ENCODE results near the gene PLLP. TPM values are rescaled to one million over a fixed set of nuclear protein-coding genes. Genes with fewer than 3 reads are reported as not detected.
"Not testable (repeated sequence)": the region's sequence is repeated elsewhere in the genome, so short reads cannot be mapped to it uniquely, and the experiment has no call there.

Gene PLLP
- polyA plus RNA-seq, 1 donor (not counting 4 experiments of a cell fraction or from before 2014, with no cell fraction given) = 8.7 TPM

GRCh38 chr16:57270221-57271062 lies 14.0 kb downstream of the PLLP start:
- H3K9ac ChIP-seq (ENCODE audit: control insufficient read depth, extremely low read depth, insufficient read depth, low read length) = no peak overlapping the region
- TF ChIP-seq EZH2 (IDR thresholded peaks at IDR 0.05; ENCODE audit: low read length) (no peak), CTCF (optimal IDR thresholded peaks at IDR 0.05 in 1 of 3, IDR thresholded peaks at IDR 0.05 in 1 of 3, conservative IDR thresholded peaks at IDR 0.05 in 1 of 3; ENCODE audit: extremely low read depth in 1 of 3, insufficient read depth in 2 of 3, low read length in 3 of 3) (no peak)
- no peak overlapping the region for H3K4me3 ChIP-seq (ENCODE audit: control insufficient read depth in 2 of 3, extremely low read depth in 1 of 3, insufficient read depth in 2 of 3, low read depth in 1 of 3, low read length in 3 of 3)
- no peak overlapping the region for H2AFZ ChIP-seq (ENCODE audit: control insufficient read depth, low read length)
- H4K20me1 ChIP-seq (ENCODE audit: control insufficient read depth, extremely low read depth, insufficient read depth, low read length) = no peaks in the 10 kb centered on the region
- no peaks in the 10 kb centered on the region for H3K79me2 ChIP-seq (ENCODE audit: control insufficient read depth, insufficient read depth, low read length)
- FAIRE-seq = no peak
- no peaks in the 10 kb centered on the region for H3K9me1 ChIP-seq (ENCODE audit: control insufficient read depth, extremely low read depth, insufficient read depth, low read length)
- DNase-seq (ENCODE audit: low read depth, low spot score) = no peak
- no peak overlapping the region for H3K27ac ChIP-seq (ENCODE audit: control insufficient read depth, insufficient read depth, low read length)
- peaks cover 24% of the 10 kb centered on the region for H3K4me1 ChIP-seq (ENCODE audit: control insufficient read depth, extremely low read depth, insufficient read depth, low read length)
- no peaks in the 10 kb centered on the region for H3K9me3 ChIP-seq (ENCODE audit: control insufficient read depth, low read depth, low read length)
- H3K27me3 ChIP-seq (ENCODE audit: control insufficient read depth, extremely low read depth, insufficient read depth, low read length) = no peaks in the 10 kb centered on the region
- no peak overlapping the region for H3K4me2 ChIP-seq (ENCODE audit: control insufficient read depth, extremely low read depth, insufficient read depth, low read depth, low read length)
- dilution Hi-C loops (cut with MboI; ENCODE audit: extremely low pct_ligation_motif_present, low sequenced_read_pairs) = no loop called here
- no peaks in the 10 kb centered on the region for H3K36me3 ChIP-seq (ENCODE audit: control insufficient read depth in 2 of 2, extremely low read depth in 1 of 2, insufficient read depth in 2 of 2, low read length in 2 of 2)

GRCh38 chr16:57268804-57269800 lies 15.4 kb downstream of the PLLP start:
- FAIRE-seq = no peak
- H3K27ac ChIP-seq (ENCODE audit: control insufficient read depth, insufficient read depth, low read length) = no peak overlapping the region
- dilution Hi-C loops (cut with MboI; ENCODE audit: extremely low pct_ligation_motif_present, low sequenced_read_pairs) = no loop called here

GRCh38 chr16:57267343-57267742 lies 17.1 kb downstream of the PLLP start:
- H3K4me2 ChIP-seq (ENCODE audit: control insufficient read depth, extremely low read depth, insufficient read depth, low read depth, low read length); H3K9me3 ChIP-seq (ENCODE audit: control insufficient read depth, low read depth, low read length); H4K20me1 ChIP-seq (ENCODE audit: control insufficient read depth, extremely low read depth, insufficient read depth, low read length); H3K9ac ChIP-seq (ENCODE audit: control insufficient read depth, extremely low read depth, insufficient read depth, low read length); DNase-seq (ENCODE audit: low read depth, low spot score); dilution Hi-C loops (cut with MboI; ENCODE audit: extremely low pct_ligation_motif_present, low sequenced_read_pairs); FAIRE-seq; H3K79me2 ChIP-seq (ENCODE audit: control insufficient read depth, insufficient read depth, low read length); H3K4me3 ChIP-seq (ENCODE audit: control insufficient read depth in 2 of 3, extremely low read depth in 1 of 3, insufficient read depth in 2 of 3, low read depth in 1 of 3, low read length in 3 of 3); H3K27me3 ChIP-seq (ENCODE audit: control insufficient read depth, extremely low read depth, insufficient read depth, low read length); H3K36me3 ChIP-seq (ENCODE audit: control insufficient read depth in 2 of 2, extremely low read depth in 1 of 2, insufficient read depth in 2 of 2, low read length in 2 of 2); H2AFZ ChIP-seq (ENCODE audit: control insufficient read depth, low read length); H3K9me1 ChIP-seq (ENCODE audit: control insufficient read depth, extremely low read depth, insufficient read depth, low read length); H3K27ac ChIP-seq (ENCODE audit: control insufficient read depth, insufficient read depth, low read length): not testable (repeated sequence)
- peaks cover 55% of the 10 kb centered on the region for H3K4me1 ChIP-seq (ENCODE audit: control insufficient read depth, extremely low read depth, insufficient read depth, low read length)

More at GRCh38 chr16:57268804-57269800, 15.4 kb downstream of the PLLP start:
- H3K4me2 ChIP-seq (ENCODE audit: control insufficient read depth, extremely low read depth, insufficient read depth, low read depth, low read length) = no peak overlapping the region
- H3K9ac ChIP-seq (ENCODE audit: control insufficient read depth, extremely low read depth, insufficient read depth, low read length) = no peak overlapping the region
- TF ChIP-seq EZH2 (IDR thresholded peaks at IDR 0.05; ENCODE audit: low read length) (no peak), CTCF (optimal IDR thresholded peaks at IDR 0.05 in 1 of 3, IDR thresholded peaks at IDR 0.05 in 1 of 3, conservative IDR thresholded peaks at IDR 0.05 in 1 of 3; ENCODE audit: extremely low read depth in 1 of 3, insufficient read depth in 2 of 3, low read length in 3 of 3) (no peak)
- H3K9me1 ChIP-seq (ENCODE audit: control insufficient read depth, extremely low read depth, insufficient read depth, low read length) = peaks cover 2% of the 10 kb centered on the region
- no peaks in the 10 kb centered on the region for H3K9me3 ChIP-seq (ENCODE audit: control insufficient read depth, low read depth, low read length)
- no peak for DNase-seq (ENCODE audit: low read depth, low spot score)
- no peaks in the 10 kb centered on the region for H3K79me2 ChIP-seq (ENCODE audit: control insufficient read depth, insufficient read depth, low read length)
- H2AFZ ChIP-seq (ENCODE audit: control insufficient read depth, low read length) = no peak overlapping the region
- H3K27me3 ChIP-seq (ENCODE audit: control insufficient read depth, extremely low read depth, insufficient read depth, low read length) = no peaks in the 10 kb centered on the region
- no peaks in the 10 kb centered on the region for H3K36me3 ChIP-seq (ENCODE audit: control insufficient read depth in 2 of 2, extremely low read depth in 1 of 2, insufficient read depth in 2 of 2, low read length in 2 of 2)
- H3K4me3 ChIP-seq (ENCODE audit: control insufficient read depth in 2 of 3, extremely low read depth in 1 of 3, insufficient read depth in 2 of 3, low read depth in 1 of 3, low read length in 3 of 3) = no peak overlapping the region
- no peaks in the 10 kb centered on the region for H4K20me1 ChIP-seq (ENCODE audit: control insufficient read depth, extremely low read depth, insufficient read depth, low read length)
- peaks cover 37% of the 10 kb centered on the region for H3K4me1 ChIP-seq (ENCODE audit: control insufficient read depth, extremely low read depth, insufficient read depth, low read length)
